PFSK-1 (cell line): ENCODE results near the gene FRA10AC1.

Experiments used
- FOXP2 ChIP-seq: optimal IDR thresholded peaks from 2 replicates; pipeline ENCODE3; 2011; ENCODE audit warnings: borderline replicate concordance, control low read depth, inconsistent platforms; ENCODE audit not compliant: insufficient read depth; ENCODE audit errors: extremely low read length, extremely low read depth
- POLR2AphosphoS5 ChIP-seq: IDR thresholded peaks from 2 replicates; pipeline ENCODE4 v1.6.1; 2012; ENCODE audit warnings: low read depth, mild to moderate bottlenecking, control low read depth, low read length, moderate library complexity
- SIN3A ChIP-seq: IDR thresholded peaks from 2 replicates; pipeline ENCODE4 v1.6.1; 2012; ENCODE audit warnings: mild to moderate bottlenecking, low read length, moderate library complexity, borderline replicate concordance; ENCODE audit not compliant: insufficient read depth
- TAF1 ChIP-seq: IDR thresholded peaks from 2 replicates; pipeline ENCODE4 v1.6.1; 2012; ENCODE audit warnings: low read length, control low read depth, borderline replicate concordance; ENCODE audit not compliant: insufficient read depth
- TF ChIP-seq, protein P1 (sequence below), 2 experiments: IDR thresholded peaks; 2 replicates each; pipeline versions ENCODE4 v1.6.1 to v1.8.0; 2011 to 2012; ENCODE audit warnings: low read depth in 2 of 2, low read length in 2 of 2, control low read depth in 1 of 2, inconsistent platforms in 1 of 2, mild to moderate bottlenecking in 1 of 2, moderate library complexity in 1 of 2; ENCODE audit not compliant: insufficient read depth in 1 of 2

Gene FRA10AC1

DNA sequence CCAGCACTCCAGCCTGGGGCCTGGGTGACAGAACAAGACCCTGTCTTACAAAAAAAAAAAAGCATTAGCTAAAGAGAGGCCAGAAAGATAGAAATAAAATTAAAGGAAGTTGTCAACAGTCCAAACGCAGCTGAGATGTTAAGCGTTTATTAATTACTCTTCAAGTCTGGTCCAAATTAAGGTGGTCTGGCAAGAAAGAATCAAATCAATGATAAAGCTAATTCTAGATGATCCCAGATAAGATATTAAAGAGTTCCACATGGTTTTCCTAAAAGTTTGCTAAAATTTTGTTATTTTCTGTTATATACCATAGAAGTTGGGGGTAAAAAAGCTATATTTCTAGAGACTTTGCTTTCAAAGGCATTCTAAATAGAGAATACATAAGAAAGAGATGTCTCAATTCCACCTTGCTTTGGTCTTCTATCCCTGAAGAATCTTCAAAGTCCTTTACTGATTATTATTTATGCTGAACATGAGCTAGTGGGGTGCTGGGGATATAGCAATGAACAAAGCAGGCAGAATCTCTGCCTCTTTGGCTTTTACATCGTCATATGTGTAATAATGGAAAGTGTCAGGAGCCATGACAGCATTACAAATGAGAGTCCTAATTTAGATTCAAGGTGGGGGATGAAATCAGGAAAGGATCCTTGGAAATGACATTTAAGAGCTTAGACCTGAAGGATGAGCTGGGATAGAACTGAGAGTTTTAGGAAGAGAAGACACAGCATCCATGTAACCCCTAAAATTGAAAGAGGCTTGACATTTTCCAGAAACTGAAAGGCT is 23.4 kb downstream of the FRA10AC1 start:
- TF ChIP-seq TAF1 (no peak), FOXP2 (no peak), POLR2AphosphoS5 (no peak), SIN3A (no peak)

DNA sequence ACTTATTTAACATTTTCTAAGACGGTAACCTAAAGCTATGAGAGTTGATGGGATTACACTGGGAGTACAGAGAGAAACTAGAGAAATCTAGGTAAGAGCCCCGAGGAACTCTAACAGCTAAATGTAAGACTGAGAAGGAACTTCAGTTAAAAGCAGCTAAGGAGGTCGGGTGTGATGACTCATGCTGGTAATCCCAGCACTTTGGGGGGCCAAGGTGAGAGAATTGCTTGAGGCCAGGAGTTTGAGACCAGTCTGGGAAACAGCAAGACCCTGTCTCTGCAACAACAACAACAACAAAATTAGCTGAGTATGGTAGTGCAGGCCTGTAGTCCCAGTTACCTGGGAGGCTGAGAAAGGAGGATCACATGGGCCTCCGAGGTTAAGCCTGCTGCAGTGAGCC is 24.0 kb downstream of the FRA10AC1 start:
- no peak for TF ChIP-seq FOXP2
- no peak for TF ChIP-seq TAF1
- TF ChIP-seq SIN3A = no peak
- TF ChIP-seq POLR2AphosphoS5 = no peak
- TF ChIP-seq, protein P1, sequence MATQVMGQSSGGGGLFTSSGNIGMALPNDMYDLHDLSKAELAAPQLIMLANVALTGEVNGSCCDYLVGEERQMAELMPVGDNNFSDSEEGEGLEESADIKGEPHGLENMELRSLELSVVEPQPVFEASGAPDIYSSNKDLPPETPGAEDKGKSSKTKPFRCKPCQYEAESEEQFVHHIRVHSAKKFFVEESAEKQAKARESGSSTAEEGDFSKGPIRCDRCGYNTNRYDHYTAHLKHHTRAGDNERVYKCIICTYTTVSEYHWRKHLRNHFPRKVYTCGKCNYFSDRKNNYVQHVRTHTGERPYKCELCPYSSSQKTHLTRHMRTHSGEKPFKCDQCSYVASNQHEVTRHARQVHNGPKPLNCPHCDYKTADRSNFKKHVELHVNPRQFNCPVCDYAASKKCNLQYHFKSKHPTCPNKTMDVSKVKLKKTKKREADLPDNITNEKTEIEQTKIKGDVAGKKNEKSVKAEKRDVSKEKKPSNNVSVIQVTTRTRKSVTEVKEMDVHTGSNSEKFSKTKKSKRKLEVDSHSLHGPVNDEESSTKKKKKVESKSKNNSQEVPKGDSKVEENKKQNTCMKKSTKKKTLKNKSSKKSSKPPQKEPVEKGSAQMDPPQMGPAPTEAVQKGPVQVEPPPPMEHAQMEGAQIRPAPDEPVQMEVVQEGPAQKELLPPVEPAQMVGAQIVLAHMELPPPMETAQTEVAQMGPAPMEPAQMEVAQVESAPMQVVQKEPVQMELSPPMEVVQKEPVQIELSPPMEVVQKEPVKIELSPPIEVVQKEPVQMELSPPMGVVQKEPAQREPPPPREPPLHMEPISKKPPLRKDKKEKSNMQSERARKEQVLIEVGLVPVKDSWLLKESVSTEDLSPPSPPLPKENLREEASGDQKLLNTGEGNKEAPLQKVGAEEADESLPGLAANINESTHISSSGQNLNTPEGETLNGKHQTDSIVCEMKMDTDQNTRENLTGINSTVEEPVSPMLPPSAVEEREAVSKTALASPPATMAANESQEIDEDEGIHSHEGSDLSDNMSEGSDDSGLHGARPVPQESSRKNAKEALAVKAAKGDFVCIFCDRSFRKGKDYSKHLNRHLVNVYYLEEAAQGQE (IDR thresholded peaks at IDR 0.05; ENCODE audit: insufficient read depth in 1 of 2, low read depth in 2 of 2, low read length in 2 of 2) = no peak

DNA sequence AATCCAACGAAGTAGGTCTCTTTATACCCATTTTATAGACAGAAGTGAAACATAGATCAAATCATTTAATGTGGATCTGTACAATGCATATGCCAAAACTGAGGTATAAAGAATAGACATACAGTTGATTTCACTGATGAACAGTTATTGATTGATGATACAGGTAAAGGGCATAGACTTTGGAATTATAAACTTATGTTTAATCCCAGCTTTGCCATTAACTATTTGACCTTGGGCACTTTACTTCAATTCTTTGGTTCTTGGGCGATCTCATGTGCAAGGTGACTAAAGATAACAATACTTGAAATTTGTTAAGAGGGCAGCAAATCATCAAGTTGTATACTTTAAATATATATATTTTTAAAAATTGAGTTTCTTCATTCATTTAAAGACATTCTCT is 28.6 kb downstream of the FRA10AC1 start:
- TF ChIP-seq TAF1 (no peak), POLR2AphosphoS5 (no peak), FOXP2 (no peak), SIN3A (no peak)
- TF ChIP-seq, protein P1 (IDR thresholded peaks at IDR 0.05; ENCODE audit: insufficient read depth in 1 of 2, low read depth in 2 of 2, low read length in 2 of 2) = no peak

DNA sequence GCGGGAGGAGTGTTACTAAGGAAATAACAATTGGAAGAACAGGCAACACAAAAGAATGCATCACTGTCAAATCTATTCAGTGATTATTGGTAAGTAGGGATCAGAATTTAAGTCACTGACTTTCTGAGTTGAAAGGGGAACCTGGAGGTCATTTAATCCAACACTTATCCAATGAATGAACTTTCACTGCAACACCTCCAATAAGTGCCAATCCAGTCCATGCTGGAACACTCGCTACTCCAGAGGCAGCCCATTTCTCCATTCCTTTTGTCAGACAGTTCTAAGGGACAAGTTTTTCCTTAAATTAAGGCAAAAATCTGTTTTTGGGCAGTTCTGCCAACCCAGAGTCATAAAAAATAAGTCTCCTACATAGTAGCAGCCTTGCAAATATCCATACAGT is 29.5 kb downstream of the FRA10AC1 start:
- TF ChIP-seq TAF1 (no peak), POLR2AphosphoS5 (no peak), FOXP2 (no peak), SIN3A (no peak)
- TF ChIP-seq, protein P1 (IDR thresholded peaks at IDR 0.05; ENCODE audit: insufficient read depth in 1 of 2, low read depth in 2 of 2, low read length in 2 of 2) = no peak

DNA sequence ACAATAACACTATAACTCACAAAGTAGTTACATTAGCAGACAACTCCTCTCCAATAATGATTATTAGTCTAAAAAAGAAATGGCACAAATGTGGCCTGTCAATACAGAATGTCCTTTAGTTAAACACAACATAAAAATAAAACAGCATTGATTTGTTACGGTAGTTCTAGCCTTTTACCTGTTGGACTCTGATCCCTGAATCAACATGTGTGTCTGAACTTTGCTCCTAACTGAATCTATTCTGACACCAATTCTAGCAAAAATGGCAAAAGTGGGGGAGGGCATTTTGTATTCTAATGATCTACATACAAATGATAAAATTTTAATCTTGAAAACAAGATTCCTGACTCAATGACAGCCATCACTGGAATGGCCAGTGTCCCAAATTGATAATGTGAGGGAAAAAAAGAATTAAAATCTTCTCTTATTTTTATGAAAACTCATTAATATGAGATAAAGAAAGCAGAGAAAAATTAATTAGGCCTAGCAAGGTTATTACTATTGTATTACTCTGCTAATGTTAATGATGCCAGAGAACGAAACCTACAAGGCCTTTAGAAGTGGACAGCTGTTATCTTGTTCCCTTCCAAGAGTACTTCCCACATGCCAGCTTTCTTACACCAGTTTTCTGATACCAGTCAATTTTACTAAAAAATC is 30.2 kb downstream of the FRA10AC1 start:
- TF ChIP-seq FOXP2 = no peak
- TF ChIP-seq TAF1 = no peak
- TF ChIP-seq SIN3A = no peak
- TF ChIP-seq, protein P1 (IDR thresholded peaks at IDR 0.05; ENCODE audit: insufficient read depth in 1 of 2, low read depth in 2 of 2, low read length in 2 of 2) = no peak
- TF ChIP-seq POLR2AphosphoS5 = no peak
